DMS53 treated with DMSO at 0.1 percent for 48 hours (cell line): ENCODE data around the gene NKAIN4.

Experiments
- DNase-seq: peaks from one replicate; lab custom pipeline; 2025; ENCODE audit not compliant: unreplicated experiment; lab: John Stamatoyannopoulos, UW

The NKAIN4 gene

DNA sequence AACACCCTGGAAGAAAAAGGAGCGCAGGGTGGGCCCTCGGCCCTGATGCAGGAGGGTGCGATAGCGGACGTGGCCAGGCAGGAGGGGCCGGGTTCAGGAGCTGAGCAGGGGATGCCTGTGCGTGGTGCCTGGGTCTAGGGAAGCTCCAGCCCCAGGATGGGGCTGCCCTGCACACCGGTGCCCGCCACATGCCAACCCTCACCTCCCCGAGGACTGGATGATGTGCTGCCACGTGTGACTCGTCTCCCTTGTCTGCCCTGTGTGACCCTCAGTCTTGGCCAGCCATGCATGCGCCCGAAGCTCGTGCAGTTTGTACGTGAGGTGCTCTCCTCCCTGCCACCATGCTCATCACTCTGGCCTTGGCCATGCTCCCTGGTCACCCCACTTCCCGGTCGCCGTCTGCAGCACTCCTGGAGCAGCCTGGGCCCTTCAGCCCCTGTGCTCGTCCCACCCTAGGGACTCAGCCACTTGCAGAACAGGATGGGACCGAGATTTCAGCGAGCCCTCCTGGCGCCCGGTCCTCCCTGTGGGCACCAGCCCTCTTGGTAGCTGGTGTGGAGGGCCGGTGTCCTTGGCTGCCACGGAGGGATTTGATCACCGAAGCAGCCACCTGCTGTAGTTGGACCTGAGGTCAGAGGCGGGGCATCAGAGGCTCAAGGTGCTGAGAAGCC, 34.5 kb upstream of the NKAIN4 start:
- no peak for DNase-seq

DNA sequence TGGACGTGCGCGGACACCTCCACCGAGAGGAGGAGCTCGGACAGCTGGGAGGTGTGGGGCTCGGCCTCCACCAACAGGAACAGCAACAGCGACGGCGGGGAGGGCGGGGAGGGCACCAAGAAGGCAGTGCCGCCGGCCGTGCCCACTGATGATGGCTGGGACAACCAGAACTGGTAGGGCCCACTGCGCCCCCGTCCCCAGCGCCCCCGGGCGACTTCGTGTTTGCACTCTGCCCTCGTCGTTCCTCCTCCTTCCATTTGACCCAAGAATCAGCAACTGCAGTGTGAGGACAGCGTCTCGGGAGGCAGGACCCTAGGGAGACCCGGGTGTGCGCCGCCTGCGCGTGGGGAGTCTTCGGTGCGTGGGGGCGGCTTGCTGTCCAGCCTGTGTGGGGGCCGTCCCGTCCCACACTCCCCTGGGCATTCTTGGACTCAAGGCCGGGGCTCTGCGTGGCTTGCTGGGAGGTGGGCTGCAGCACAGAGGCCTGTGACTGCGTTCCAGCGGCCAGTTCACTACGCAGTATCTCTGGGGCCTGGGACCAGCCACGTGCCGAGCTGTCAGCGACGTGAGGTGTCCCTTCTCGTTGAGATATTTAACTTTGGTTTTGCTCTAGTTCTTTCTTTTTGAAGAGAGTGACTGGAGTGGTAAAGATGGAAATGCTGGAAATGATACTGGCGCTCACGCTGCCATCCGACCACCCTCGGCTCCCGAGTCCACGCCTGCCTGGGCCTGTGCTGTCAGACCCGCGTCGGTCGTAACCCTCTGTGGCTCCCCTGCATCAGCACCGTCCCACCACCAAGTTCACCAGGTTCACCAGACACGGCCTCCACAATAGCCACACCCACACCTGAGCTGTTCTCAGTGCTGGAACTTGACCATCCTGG, 33.7 kb upstream of the NKAIN4 start:
- no peak for DNase-seq

DNA sequence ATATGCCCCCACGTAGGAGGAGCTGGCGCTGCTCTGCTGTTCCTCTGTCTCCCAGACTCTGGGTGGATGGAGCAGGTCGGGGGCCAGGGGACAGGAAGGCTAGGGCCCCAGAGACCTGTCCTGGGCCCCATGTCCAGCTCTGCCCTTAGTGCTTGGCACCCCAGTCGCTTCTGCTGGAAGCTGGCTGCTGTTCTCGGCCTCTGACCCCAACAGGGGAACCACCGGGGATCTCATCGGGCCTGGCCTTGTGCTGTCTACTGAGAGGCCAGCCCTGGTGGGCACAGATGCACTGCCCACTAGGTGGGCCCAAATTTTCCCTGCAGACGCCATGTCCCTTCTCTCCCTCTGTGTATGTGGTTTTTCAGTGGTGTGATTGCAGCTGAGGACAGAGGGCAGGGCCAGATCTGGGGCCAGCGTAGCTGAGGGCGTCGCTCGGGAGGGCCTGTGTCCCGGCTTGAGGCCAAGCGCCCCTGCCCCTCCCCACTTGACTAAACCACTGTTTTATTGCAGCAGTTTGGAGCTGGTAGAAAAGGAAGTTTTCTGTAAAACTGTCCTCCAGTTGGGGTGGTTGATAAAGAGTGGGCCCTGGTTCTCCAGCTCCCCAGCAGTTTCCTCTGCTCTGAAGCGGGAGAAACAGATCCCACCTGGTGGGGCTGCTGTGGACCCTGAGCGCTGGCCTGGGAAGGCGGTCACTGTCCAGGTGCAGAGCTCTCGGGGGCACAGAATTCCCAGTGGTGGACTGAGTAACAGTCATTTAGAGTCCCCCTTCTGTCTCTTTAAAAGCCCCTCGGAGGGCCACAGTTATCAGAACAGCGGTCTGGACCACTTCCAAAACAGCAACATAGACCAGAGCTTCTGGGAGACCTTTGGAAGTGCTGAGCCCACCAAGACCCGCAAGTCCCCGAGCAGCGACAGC, 32.8 kb upstream of the NKAIN4 start:
- no peak for DNase-seq

DNA sequence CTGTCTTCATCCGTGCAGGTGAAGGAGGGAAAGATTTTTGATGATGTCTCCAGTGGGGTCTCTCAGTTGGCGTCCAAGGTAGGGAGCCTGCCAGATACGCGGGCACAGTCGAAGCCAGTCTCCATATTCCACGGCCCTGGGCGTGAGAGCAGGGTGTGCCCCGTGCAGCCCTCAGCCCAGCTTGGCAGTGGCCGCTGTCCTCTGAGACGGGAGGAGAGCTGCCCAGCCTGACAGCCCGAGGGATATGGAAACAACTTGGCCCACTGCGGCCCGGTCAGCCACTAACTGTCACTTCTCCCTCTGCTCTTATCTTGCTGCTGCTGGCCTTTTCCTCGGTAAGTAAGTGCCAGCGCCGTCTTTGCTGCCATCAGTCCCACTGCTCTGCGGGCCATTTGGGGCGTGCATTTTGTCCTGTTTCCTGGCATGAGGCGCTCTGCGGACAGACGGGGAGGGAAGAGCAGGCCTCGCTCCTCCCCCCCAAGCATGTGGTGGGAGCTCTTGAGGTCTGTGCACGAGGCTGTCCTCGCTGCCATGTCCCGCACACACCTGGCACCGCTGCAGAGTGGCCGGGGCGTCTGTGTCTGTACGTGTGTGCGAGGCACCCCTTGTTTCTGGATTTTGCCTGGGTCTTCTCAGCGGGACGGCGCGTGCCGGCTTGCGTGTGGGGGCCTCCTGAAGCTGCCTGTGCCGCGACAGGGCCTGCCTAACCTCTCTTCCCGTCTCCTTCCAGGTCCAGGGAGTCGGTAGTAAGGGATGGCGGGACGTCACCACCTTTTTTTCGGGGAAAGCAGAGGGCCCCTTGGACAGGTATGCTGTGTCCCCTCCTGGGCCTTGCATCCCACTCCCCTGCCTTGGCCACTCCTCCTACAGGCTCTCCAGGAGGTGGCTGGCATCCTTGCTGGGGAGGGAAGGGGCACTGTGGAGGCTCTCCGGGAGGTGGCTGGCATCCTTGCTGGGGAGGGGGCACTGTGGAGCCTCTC, 31.7 kb upstream of the NKAIN4 start:
- no peak for DNase-seq

DNA sequence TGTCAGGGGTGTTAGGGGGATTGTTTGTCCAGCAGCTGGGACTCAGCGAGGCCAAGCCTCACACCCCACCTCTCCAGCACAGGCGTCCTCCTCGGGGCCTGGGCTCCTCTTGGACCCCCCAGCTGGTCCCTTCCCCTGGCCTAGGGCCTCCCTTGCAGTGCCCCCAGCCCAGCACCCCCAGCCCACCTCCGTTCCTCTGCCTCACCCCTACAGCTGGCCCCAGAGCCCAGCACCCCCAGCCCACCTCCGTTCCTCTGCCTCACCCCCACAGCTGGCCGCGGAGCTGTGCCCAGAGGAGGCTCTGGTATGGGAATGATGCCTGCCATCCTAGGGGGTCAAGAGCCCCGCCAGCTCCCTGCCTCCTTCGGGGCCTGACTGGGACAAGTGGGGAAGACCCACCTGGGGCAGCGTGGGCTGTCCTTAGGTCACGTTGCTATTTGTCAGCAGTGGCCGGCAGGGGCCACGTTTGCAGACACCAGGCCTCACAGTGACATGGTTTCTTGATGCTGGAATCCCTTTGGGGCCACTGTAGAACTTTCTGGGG, 30.8 kb upstream of the NKAIN4 start:
- no peak for DNase-seq

DNA sequence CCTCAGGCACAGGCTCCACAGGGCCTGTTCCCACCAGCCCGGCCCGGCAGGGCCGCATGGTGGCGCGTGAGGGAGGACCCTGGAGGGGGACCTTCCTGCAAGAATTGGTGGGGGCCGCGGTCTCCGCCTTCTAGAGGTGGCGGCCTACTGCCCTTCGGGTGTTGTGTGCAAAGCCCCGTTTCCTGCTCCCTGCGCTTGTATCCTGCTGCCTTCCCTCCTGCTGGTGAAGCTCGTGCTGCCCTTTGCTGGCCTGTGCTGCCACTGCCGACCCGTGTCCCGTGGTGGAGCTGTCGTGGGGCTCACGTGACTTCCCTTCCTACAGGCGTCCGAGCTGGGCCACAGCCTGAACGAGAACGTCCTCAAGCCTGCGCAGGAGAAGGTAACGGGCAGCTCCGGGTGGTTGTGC, 30.3 kb upstream of the NKAIN4 start:
- no peak for DNase-seq

DNA sequence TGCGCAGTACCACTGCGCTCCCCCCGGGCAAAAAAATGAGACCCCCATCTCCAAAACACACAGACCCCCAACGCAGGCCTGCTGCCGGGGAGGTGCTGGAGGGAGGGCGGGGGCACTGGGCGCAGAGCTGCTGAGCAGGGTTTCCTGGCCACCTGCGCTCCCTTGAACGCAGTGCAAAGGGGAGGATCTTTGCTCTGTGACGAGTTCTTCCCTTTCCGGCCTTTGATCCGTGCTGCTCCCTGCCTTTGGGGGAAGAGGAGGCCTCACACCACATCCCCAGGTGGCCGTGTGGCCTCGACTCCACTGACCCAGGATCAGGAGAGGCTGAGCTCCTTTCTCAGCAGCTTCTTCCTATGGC, 29.8 kb upstream of the NKAIN4 start:
- no peak for DNase-seq

DNA sequence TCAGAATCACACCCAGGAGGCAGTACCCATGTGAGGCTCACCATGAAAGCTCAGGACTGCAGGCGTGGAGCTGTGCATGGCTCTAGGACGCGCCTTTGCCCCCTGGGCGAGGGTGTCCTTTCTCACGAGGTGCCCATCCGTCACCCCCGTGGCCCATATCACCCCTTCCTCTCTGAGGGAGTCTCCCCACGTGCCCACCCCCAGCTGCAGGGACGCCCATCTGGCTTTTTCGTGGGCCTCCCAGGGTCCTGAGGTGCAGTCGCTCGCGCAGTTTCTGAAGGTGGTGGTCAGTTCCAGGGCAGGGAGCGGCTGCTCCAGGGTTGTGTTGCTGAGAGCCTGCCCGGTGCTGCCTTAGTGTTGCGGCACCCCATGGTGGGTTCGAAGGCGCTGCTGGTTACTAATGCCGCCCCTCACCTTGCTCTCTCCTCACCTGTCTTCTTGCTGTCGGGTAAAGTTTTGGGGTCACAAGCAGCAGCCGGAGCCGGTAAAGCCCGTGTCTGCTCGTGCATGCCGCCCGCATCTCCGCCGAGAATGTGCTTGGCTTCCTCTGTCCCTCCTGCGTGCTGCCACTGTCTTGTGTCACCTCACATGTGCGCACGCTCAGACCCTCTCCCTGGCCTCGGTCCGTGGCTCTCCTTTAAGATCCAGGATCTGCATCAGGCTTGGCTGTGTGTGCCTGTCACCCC, 29.3 kb upstream of the NKAIN4 start:
- no peak for DNase-seq

DNA sequence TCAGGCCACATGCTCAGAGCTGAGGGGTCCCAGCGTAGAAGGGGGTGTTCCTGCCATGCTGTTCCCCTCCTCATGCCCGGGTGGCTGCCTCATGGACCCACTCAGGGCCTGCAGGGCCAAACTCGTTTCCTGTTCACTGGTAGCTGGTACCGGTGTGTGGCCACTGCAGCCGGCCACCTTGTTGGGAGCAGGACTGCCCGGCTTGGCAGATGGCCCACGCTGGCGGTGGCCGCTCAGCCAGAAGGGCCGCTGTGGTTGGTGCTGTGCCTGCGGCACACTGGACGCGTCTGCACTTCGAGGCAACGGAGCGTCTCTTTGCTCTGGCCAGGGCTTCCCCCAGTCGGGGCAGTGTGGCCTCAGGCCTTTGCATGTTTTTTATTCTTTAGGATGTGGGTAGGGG, 28.7 kb upstream of the NKAIN4 start:
- no peak for DNase-seq

DNA sequence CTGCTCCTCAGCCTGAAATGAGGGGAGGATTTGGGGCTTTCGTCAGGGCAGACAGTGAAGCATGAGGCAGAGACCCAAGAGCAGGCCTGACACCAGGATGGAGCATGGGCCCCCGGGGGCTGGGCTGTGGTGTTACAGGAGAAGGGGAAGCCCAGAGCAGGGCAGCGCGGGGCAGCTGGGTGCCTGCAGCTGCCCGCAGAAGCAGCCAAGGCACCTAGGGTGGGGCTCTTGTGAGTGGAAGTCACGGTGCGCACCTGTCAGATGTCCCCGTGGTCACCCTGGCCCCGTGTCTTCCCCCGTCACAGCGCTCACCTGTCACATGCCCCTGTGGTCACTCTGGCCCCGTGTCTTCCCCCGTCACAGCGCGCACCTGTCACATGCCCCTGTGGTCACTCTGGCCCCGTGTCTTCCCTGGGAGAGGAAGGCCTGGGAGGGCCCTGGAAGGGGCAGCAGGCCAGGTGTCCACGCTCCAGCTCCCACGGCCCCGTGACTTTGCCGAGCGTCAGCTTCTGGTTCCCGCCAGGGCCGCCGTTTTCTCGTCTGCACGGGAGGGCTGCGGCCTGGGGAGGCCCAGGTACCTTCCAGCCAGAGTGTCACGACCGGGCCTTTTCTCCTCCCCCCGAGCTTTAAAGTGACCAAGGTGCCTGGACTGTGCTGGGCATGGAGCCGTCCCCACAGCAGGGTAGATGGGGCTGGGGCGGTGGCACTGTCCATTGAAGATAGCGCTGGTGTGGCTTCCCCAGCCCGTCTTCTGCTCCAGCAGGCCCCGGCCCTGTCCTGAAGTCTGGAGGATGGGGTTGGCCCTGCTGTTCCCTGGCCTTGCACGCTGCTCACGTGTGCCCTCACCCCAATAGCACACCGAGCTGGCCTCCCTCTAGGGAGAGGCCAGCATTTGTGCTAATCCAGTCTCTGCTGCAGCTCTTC, 27.7 kb upstream of the NKAIN4 start:
- no peak for DNase-seq

DNA sequence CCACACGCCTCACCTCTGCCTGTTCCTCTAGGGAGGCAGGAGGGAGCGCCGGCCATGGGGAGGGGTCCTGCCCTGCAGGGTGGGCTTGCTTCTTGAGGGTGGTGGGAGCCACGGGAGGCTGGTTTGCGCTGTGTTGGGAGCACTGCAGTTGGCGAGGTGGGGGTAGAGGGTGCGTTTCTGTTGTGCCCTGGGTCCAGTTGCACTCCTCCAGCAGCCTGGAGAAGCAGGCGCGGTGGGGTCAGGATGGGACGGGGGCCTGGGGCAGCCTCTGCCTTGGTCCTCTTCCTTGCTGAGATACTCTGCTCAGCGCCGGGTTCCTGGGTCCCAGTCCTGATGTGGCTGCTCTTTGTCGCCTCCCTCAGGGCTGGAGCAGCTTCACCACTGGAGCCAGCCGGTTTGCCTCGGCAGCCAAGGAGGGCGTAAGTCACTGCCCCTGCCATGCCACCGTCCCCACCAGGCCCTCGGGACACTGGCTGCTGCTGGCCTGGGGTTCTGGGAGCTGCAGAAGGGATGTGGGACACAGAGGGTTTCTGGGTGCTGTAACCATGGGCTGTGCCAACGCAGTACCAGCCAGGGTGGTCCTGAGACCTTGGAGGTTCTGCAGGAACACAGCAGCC, 26.8 kb upstream of the NKAIN4 start:
- DNase-seq = no peak

DNA sequence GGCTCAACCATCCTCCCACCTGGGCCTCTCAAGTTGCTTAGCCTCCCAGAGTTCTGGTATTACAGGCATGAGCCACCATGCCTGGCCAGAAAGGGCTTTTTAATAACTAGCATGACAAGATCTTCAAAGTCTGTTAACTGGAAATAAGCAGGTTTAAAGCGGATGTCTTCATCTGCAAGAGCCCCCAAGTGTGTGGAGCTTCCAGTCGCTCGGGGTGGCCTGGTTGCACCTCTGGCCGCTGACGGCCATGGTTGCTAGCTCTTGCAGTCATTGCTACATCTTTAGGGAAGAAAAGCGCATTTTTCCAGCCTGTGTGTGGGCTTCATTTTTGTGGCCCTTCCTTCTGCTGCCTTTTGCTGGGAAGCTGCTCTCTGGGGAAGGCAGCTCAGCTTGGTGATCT, 26.1 kb upstream of the NKAIN4 start:
- no peak for DNase-seq

DNA sequence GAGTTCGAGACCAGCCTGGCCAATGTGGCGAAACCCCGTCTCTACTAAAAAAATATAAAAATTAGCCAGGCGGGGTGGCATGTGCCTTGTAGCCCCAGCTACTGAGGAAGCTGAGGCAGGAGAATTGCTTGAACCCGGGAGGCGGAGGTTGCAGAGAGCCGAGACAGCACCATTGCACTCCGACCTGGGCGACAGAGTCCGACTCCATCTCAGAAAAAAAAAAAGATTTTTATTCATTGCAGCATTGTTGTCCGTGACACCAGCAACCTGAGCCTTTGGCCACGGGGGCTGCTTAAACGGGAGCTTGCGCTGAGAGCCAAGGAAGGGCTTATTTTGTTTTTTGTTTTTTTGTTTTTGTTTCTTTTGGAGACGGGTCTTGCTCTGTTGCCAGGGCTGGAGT, 25.7 kb upstream of the NKAIN4 start:
- DNase-seq = no peak

DNA sequence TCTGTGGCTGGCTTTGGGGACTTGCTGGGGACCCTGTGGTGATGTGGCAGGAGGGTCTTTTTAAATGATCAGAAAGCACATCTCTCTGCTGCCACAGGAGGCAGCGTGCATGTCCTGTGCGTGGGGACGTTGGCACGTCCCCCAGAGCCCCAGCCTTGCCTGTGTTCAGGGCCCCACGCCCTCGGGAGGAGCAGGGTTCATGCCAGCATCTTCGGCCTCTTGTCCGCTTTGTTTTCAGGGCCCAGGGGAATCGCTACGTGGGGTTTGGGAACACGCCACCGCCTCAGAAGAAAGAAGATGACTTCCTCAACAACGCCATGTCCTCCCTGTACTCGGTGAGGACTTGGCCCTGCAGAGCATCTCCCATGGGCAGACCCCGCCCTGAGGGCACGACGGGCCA, 24.4 kb upstream of the NKAIN4 start:
- DNase-seq = no peak

DNA sequence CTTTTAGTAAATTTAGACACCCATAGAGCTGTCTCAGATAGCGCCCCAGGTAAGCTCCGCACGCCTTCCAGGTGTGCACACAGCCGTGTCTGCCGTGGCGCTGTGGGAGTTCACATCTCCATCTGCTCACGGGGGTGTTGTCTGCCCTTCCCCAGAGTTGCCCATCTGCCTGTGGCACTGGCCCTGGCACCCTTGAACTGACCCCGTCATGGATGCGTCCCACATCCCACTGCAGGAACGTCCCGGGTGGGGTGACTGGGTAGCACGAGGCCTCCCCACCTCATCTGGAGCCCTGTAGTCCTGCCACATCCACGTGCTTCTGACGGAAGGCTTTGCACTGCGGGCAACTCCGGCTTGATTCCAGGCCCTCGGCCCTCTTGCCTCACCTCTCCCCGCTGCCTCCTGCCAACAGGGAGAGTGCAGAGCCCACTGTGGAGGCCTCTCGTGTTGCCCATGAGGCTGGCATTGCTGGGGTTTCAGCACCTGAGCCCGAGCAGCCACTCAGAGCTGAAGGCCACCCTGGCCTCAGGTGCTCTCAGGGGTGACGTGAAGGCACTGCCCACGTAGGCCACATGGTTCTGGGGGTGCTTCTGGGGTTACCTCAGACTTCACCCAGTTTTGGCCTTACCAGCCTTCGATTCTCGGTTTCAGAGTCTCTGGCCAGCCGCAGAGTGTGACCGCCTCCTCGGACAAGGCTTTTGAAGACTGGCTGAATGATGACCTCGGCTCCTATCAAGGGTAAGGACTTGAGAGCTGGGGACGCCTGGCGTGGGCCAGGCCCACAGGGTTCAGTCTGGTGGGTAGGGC, 23.4 kb upstream of the NKAIN4 start:
- no peak for DNase-seq

DNA sequence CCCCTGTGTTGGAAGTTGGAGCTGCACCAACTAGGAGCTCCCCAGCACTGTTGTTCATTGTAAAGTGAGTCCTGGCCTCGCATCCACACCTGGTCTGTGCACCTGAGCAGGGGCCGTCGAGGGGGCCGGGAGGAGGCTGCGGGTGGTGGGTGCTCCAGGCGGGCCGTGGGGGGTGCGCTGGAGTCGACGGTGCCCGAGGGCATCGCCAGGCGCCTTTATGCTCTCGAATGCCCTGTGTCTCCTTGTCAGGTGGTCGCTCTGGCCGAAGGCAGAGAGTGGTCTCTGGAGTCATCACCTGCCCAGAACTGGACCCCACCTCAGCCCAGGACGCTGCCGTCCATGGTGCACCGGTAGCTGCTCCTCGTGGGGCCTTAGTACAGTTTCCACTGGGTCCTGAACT, 22.7 kb upstream of the NKAIN4 start:
- DNase-seq = no peak

DNA sequence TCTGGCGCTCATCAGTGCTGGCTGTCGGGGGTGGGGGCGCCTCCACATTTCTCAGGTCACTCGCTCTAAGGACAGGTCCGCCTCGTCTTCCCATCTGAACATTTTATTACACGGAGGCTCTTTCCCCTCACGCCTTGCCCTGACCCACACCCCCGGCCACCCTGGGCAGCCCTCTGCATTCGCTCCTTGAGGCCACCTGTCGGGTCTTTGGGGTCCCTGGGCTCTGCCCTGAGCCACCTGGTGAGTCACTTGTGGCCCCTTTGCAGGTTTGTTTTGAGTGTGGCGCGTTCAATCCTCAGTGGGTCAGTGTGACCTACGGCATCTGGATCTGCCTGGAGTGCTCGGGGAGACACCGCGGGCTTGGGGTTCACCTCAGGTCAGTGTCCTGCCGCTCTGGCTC, 21.6 kb upstream of the NKAIN4 start:
- DNase-seq = no peak
